Peyer's patch (tissue), 4 donors: ENCODE measurements around the gene ZNF611. TPM values are rescaled to one million over a fixed set of nuclear protein-coding genes. Genes with fewer than 3 reads are reported as not detected.
"Not testable (repeated sequence)": the region's sequence is repeated elsewhere in the genome, so short reads cannot be mapped to it uniquely, and the experiment has no call there.

Source experiments
- DNase-seq, 3 donors: peaks; one replicate each; pipeline ENCODE4 v3.0.0-alpha.2; 2017 to 2019
- H3K27ac ChIP-seq, 4 donors: fragments of 200-600 bp; sonication (generic); one replicate each; pipeline ENCODE4 v1.5.1; 2016 to 2019
- H3K27me3 ChIP-seq, 2 donors: fragments of 200-600 bp; sonication (generic); one replicate each; pipeline ENCODE4 v1.5.1; 2019
- H3K36me3 ChIP-seq, 3 donors: fragments of 200-600 bp; sonication (generic); one replicate each; pipeline ENCODE4 v1.5.1; 2016 to 2019
- H3K4me1 ChIP-seq, 4 donors: fragments of 200-600 bp; sonication (generic); one replicate each; pipeline ENCODE4 v1.5.1; 2016 to 2019
- H3K4me3 ChIP-seq, 4 donors: fragments of 200-600 bp; sonication (generic); 1 replicate in 3 of 4; 2 replicates in 1 of 4; pipeline ENCODE4 v1.5.1; 2016 to 2019; ENCODE audit warnings: mild to moderate bottlenecking in 1 of 4
- H3K9me3 ChIP-seq, 4 donors: fragments of 200-600 bp; sonication (generic); one replicate each; pipeline ENCODE4 v1.5.1; 2016 to 2019; ENCODE audit warnings: mild to moderate bottlenecking in 1 of 4
- POLR2A ChIP-seq, 2 donors: fragments of 450-650 bp; IDR thresholded peaks; one replicate each; pipeline ENCODE4 v1.5.1; 2017; ENCODE audit warnings: antibody characterized with exemption in 2 of 2, mild to moderate bottlenecking in 2 of 2, moderate library complexity in 2 of 2
- total RNA-seq, 4 donors: library from RNA; depleted of rRNA; stranded (reverse); fragments of >200 nt; gene quantifications; one replicate each; pipeline ENCODE4 v1.1.0, GENCODE V29; 2016
- TF ChIP-seq, protein P1 (sequence below), 6 experiments: fragments of 450-650 bp in 4 of 6; fragments of 200-600 bp in 2 of 6; sonication (generic) in 1 of 6; IDR thresholded peaks; one replicate each; pipeline ENCODE4 v1.5.1; 2017 to 2019; ENCODE audit warnings: antibody characterized with exemption in 6 of 6, mild to moderate bottlenecking in 3 of 6, moderate library complexity in 1 of 6

The ZNF611 gene
- total RNA-seq, 4 donors from 2014 or later, result 14.5 to 19.0 (median 16.3) TPM

DNA sequence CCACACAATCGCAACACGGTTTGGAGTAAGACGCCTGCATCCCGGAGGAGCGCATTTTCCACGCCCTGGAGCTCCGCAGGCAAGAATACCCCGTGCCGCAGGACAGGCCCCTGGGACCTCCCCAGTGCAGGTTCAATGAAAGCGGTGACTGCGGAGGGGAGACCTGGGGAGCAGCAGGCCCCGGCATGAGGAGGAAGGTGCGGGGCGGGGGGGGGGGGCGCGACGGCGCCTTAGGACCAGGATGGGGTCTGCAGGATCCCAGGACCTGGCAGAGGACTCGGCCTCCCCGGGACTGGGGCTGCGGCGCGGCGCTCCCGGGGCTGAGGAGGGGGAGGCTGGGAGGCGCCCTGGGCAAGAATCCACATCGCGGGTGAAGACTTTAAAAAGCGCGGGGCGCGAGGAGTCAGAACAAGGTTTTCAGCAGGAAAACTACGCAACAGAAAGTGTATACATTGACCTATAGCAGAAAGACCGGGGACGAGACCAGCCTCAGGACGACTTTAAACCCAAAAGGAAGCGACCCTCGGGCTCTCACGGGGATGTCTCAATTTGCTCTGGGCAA, 432 bp downstream of the ZNF611 start:
- Histone ChIP-seq H3K36me3 (peaks cover 0 to 14% (median 0%) of the 10 kb centered on the region in 3 donors), H3K27me3 (no peaks in the 10 kb centered on the region), H3K9me3 (peaks cover 0 to 4% (median 0%) of the 10 kb centered on the region in 4 donors), H3K4me1 (peaks cover 0 to 12% (median 0%) of the 10 kb centered on the region in 4 donors), H3K27ac (peak overlapping the region; percentile 61 to 84 (median 82)), H3K4me3 (peak overlapping the region; percentile 62 to 87 (median 76))
- TF ChIP-seq POLR2A (IDR thresholded peaks at IDR 0.05), result no peak
- TF ChIP-seq, protein P1, sequence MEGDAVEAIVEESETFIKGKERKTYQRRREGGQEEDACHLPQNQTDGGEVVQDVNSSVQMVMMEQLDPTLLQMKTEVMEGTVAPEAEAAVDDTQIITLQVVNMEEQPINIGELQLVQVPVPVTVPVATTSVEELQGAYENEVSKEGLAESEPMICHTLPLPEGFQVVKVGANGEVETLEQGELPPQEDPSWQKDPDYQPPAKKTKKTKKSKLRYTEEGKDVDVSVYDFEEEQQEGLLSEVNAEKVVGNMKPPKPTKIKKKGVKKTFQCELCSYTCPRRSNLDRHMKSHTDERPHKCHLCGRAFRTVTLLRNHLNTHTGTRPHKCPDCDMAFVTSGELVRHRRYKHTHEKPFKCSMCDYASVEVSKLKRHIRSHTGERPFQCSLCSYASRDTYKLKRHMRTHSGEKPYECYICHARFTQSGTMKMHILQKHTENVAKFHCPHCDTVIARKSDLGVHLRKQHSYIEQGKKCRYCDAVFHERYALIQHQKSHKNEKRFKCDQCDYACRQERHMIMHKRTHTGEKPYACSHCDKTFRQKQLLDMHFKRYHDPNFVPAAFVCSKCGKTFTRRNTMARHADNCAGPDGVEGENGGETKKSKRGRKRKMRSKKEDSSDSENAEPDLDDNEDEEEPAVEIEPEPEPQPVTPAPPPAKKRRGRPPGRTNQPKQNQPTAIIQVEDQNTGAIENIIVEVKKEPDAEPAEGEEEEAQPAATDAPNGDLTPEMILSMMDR (IDR thresholded peaks at IDR 0.05), result no peak
- DNase-seq, result no peak

DNA sequence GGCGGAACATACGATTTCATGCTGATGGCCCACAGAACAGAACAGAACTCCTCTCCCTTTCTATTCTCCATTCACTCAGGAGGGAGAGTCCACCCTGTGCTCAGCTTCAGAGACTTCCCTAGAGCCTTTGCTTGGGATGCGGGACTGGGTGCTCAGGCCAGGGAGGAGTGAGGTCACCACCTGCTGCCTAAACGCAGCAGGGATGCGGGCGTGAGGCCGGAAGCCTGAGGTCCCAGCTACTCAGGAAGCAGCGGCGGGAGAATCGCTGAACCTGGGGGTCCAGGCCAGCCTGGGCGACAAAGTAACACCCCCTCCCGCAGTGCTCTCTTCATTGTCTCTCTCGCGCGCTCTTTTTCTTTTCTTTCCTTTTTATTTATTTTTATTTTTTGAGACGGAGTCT, 8.8 kb downstream of the ZNF611 start:
- not testable (repeated sequence) for H3K4me3 ChIP-seq, H3K27ac ChIP-seq, DNase-seq, H3K27me3 ChIP-seq, H3K4me1 ChIP-seq
- H3K36me3 ChIP-seq, result peaks cover 0 to 61% (median 0%) of the 10 kb centered on the region in 3 donors
- peaks cover 0 to 12% (median 3%) of the 10 kb centered on the region in 4 donors for H3K9me3 ChIP-seq

DNA sequence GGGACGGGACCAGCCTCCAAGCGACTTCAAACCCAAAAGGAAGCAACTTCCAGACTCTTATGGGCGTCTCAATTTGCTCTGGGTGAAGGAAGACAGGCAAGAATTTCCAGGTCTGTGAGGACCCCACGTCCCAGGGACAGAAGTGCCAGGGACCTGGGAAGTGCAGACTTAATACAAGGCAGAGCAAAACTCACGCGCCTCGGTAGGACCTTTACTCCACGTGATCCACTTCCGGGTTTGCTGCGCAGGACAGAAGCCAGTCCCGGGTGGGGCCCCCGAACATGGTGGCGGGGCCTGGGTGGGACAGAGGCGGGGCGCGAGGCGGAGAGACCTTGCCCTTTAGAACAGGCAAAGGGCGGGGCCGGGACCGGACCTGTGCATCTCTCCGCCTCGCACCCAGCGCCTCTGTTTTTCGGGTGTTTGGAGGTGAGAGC, 9.3 kb downstream of the ZNF611 start:
- peaks cover 0 to 61% (median 0%) of the 10 kb centered on the region in 3 donors for H3K36me3 ChIP-seq
- no peak overlapping the region for H3K27ac ChIP-seq
- no peaks in the 10 kb centered on the region for H3K27me3 ChIP-seq
- no peak overlapping the region for H3K4me3 ChIP-seq
- TF ChIP-seq POLR2A (IDR thresholded peaks at IDR 0.05), result no peak
- TF ChIP-seq, protein P1 (IDR thresholded peaks at IDR 0.05), result no peak
- peaks cover 0 to 14% (median 4%) of the 10 kb centered on the region in 4 donors for H3K9me3 ChIP-seq
- no peaks in the 10 kb centered on the region for H3K4me1 ChIP-seq
- no peak for DNase-seq

DNA sequence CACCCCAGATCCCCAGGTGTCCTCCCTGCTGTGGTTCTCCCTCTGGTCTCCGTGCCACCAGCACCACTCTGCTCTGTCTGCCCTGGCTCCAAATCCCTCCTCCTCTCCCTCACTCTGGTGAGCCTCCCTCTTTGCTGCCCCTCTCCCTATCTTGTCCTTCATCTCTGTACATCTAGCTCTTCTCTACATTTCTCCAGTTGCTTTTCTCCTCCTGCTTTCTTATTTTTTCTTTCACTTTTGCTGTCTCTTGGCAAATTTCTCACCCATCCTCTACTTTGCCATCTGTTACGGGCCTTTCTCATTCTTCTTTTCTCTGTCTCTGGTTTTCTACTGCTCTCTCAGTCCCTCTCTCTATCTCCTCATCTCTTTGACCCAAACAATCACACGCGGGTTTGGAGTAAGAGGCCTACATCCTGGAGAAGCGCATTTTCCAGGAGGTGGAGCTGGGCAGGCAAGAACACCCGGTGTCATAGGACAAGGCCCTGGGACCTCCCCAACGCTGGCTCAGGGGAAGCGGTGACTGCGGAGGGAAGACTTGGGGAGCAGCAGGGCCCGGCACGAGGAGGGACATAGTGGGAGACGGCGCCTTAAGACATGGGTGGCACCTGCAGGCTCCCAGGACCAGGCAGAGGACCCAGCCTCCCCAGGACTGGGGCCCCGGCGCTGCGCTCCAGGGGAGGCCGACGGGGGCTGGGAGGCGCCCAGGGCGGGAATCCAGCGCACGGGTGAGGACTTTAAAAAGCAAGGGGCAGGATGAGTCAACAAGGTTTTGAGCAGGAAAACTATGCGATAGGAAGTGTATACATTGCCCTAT, 9.9 kb downstream of the ZNF611 start:
- TF ChIP-seq, protein P1 (IDR thresholded peaks at IDR 0.05), result no peak
- TF ChIP-seq POLR2A (IDR thresholded peaks at IDR 0.05), result no peak
- no peak for DNase-seq
- H3K27me3 ChIP-seq, result no peaks in the 10 kb centered on the region
- no peak overlapping the region for H3K4me3 ChIP-seq
- H3K36me3 ChIP-seq, result peaks cover 0 to 68% (median 0%) of the 10 kb centered on the region in 3 donors
- H3K4me1 ChIP-seq, result no peaks in the 10 kb centered on the region
- peaks cover 0 to 20% (median 4%) of the 10 kb centered on the region in 4 donors for H3K9me3 ChIP-seq
- no peak overlapping the region for H3K27ac ChIP-seq

DNA sequence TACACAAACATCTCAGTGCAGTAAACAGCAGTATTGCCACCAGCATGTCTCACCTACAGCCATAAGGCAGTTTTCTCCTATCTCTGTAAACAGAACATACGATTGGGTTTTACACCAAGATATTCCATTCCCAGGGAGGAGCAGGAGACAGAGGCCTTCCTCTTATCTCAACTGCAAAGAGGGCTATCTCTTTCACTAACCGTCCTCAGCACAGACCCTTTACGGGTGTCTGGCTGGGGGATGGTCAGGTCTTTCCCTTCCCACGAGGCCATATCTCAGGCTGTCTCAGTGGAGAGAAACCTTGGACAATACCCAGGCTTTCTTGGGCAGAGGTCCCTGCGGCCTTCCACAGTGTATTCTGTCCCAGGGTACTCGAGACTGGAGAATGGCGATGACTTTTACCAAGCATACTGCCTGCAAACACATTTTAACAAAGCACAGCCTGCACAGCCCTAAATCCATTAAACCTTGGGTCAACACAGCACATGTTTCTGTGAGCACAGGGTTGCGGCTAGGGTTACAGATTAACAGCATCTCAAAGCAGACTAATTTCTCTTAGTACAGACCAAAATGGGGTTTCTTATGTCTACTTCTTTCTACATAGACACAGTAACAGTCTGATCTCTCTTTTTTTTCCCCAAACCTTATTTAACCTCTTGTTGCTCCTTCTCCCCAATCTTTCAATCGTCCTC, 10.8 kb downstream of the ZNF611 start:
- not testable (repeated sequence) for H3K4me1 ChIP-seq, H3K4me3 ChIP-seq, DNase-seq, H3K27ac ChIP-seq, H3K27me3 ChIP-seq
- H3K36me3 ChIP-seq, result peaks cover 0 to 71% (median 0%) of the 10 kb centered on the region in 3 donors
- H3K9me3 ChIP-seq, result peaks cover 0 to 20% (median 4%) of the 10 kb centered on the region in 4 donors

DNA sequence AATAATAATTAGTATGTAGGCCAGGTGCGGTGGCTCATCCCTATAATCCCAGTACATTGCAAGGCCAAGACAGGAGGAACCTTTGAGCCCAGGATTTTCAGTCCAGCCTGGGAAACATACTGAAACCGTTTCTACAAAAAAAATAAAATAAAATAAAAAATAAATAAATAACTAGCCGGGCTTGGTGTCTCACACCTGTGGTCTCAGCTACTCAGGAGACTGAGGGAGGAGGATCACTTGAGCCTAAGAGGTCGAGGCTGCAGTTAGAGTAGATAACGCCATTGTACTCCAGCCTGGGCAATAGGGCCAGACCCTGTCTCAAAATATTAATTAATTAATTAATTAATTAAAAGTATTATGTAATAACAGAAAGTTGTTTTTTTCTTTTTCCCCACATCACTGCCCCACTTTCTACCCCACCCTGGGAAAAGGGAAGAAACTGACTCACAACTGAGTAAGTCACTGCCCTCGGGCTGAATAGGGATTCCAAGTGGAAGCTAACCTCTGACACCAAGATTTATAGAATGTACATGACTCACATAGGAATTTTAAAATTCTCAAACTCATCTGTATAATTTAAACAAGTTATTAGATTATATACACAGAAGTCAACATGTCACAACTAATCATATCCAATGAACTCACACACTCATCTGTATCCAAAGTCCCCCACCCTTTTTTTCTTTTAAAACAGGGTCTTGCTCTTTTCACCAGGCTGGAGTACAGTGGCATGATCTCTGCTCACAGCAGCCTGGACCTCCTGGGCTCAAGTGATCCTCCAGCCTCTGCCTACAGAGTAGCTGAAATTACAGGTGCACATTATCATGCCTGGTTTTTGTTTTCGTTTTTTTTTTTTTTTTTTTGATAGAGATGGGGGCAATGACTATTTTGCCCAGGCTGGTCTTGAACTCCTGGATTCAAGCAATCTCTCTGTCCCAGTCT, 12.5 kb downstream of the ZNF611 start:
- peaks cover 0 to 57% (median 0%) of the 10 kb centered on the region in 3 donors for H3K36me3 ChIP-seq
- H3K9me3 ChIP-seq, result peaks cover 0 to 15% (median 4%) of the 10 kb centered on the region in 4 donors

DNA sequence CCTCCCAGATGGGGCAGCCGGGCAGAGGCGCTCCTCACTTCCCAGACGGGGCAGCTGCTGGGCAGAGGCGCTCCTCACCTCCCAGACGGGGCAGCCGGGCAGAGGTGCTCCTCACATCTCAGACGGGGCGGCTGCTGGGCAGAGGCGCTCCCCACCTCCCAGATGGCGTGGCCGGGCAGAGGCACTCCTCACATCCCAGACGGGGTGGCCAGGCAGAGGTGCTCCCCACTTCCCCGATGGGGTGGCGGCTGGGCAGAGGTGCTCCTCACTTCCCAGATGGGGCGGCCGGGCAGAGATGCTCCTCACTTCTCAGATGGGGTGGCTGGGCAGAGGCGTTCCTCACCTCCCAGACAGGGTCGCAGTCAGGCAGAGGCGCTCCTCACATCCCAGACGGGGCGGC, 14.3 kb downstream of the ZNF611 start:
- peaks cover 0 to 39% (median 0%) of the 10 kb centered on the region in 3 donors for H3K36me3 ChIP-seq
- not testable (repeated sequence) for DNase-seq, H3K4me3 ChIP-seq, H3K4me1 ChIP-seq, H3K27ac ChIP-seq, H3K27me3 ChIP-seq
- H3K9me3 ChIP-seq, result peaks cover 0 to 15% (median 4%) of the 10 kb centered on the region in 4 donors

More for the DNA sequence above, 12.5 kb downstream of the ZNF611 start:
- Histone ChIP-seq H3K4me1 (no peaks in the 10 kb centered on the region), H3K4me3 (no peak overlapping the region), H3K27me3 (no peaks in the 10 kb centered on the region), H3K27ac (no peak overlapping the region)
- TF ChIP-seq POLR2A (IDR thresholded peaks at IDR 0.05), result no peak
- TF ChIP-seq, protein P1 (IDR thresholded peaks at IDR 0.05), result no peak
- DNase-seq, result no peak
